Stimulated activated CD8-positive, alpha-beta memory T cell treated with anti-CD3 and anti-CD28 coated beads, Interleukin-4, amount 100 ng/mL, for 24 hours (primary cell): Measurements from ENCODE around the gene SLC34A1.
"Not testable (repeated sequence)": the region's sequence is repeated elsewhere in the genome, so short reads cannot be mapped to it uniquely, and the experiment has no call there.

ENCODE experiments used
- DNase-seq: peaks from one replicate; pipeline ENCODE4 v3.0.0-alpha.2; 2020; ENCODE audit warnings: low read depth

SLC34A1 gene

DNA sequence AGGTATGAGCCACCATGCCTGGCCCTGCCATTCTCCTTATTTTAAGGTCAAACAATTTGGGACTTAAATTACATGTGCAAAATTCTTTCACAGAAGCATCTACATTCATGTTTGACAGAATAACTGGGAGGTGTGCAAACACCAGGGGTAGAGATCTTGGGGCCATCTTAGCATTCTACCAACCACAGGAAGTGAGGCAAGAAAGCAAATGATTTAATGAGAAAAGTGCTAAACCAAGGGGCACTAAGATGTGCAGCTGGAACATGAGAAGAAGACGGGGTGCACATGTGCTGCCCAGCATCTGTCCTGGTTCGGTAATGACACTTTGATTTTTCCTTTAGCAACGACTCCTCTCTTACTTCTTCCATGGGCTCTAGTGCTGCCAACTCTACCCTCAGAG, 26.3 kb downstream of the SLC34A1 start:
- DNase-seq: no peak

DNA sequence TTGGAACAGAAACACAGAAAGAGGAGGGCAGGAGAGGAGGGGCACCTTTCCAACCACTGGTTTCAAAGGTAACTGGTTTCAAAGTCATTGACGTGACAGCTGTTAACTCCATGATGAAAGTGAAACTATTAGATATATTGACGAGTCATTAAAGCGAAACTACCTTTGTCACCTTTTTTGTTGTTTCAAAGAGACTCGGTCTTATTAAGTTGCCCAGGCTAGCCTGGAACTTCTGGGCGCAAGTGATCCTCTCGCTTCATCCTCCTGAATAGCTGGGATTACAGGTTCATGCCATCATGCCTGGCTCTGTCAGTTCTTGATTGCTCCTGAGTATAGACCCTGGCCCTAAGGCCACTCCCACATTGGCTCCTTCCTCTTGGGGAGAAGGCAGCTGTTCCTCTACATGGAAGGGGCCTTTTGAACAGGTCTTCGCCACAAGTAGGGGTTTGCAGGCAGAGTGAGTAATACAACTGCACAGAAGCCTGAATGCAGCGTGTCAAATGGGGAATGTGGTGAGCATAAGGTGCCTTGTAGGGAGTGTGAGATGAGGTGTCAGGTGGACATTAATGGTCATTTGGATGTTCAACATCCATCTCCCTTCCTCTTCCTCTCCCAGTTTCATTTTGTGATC, 28.5 kb downstream of the SLC34A1 start:
- no peak for DNase-seq

DNA sequence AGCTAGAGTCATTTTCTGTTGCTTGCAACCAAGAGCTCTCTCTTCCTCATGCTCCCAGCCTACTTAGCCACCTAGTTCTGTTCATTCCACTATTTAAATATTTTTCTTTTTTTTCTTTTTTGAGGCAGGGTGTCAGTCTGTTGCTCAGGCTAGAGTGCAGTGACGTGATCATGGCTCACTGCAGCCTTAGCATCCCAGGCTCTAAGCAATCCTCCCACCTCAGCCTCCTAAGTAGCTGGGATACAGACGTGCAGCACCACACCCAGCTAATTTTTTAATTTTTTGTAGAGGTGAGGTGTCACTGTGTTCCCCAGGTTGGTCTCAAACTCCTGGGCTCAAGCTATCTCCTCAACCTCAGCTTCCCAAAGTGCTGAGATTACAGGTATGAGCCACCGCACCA, 30.2 kb downstream of the SLC34A1 start:
- DNase-seq: no peak

- DNase-seq: not testable (repeated sequence)
Observed at GRCh38 chr5:177417081-177417480, 32.8 kb downstream of the SLC34A1 start.

- DNase-seq: no peak
Observed at GRCh38 chr5:177419046-177419445, 34.8 kb downstream of the SLC34A1 start.

- not testable (repeated sequence) for DNase-seq
Observed at GRCh38 chr5:177420472-177420871, 36.2 kb downstream of the SLC34A1 start.

- DNase-seq: no peak
Observed at GRCh38 chr5:177421062-177421798, 37.0 kb downstream of the SLC34A1 start.

- DNase-seq: no peak
Observed at GRCh38 chr5:177423671-177424070, 39.4 kb downstream of the SLC34A1 start.

DNA sequence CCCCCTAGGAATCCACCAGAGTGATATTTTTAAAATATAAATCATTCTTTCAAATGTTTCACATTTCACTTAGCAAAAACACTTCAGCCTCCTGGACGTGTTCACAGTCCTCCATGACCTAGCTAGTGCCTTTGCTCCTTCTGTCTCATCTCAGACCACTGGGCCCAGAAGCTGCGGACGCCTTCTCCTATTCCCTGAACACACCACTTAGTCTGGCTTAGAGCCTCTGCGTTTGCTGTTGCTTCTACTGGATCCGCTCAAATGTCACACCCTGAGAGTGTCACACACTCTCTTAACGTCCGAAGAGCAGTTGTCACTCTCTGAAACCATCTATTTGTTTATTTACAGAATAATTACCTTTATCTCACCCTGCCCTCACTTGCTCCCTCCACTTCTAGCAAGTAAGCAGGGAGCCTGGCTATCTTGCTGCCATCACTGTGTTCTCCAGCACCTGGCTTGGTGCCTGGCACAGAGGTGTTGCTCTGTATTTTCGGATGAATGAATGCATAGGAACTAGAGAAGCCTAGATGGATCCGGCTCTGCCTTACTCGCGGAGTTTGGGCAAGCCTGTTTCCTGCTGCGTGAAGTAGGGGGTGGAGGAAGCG, 41.1 kb downstream of the SLC34A1 start:
- DNase-seq: no peak

DNA sequence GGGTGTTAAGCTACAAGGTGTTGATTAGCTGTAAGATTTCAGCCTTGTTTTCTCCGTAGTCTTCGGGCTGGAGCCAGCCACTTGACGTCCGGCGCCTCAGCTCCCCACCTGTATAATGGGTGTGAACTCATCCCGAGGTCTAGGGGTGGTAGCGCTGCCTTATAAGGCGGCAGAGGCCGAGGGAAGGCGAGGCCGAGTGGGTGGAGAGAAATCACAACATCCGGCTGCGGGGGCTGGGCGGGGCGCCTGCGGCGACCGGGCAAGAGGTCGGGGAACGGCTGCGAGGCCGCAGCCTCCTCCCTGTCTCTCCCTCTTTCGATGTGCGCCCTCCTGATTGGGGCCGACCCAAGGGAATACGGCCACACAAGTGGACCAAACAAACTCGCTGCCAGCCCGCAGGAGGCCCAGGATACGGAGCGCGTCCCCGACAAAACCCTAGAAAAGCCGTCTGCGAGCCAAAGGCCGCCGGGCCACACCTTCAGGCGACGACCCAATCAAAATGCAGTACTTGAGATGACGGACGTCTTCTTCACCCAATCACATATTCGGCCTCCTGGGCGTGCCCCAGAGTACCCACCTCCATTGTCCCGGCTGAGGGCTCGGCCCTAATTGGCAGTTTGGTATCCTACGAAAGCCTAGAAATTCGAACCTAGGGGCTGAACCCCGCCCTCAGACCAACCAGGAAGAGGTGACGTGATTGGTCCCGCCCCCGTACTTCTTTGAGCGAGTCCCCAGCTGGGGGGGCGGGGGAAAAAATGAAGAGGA, 41.7 kb downstream of the SLC34A1 start:
- DNase-seq: peak; percentile 99

- no peak for DNase-seq
Observed at GRCh38 chr5:177426566-177427210, 42.5 kb downstream of the SLC34A1 start, which contains the start of gene GRK6. TSS of gene GRK6 (plus strand) at chr5:177426676. CDS start at chr5:177426846, 170 bp downstream.

- DNase-seq: no peak
Observed at GRCh38 chr5:177427211-177427822, 43.1 kb downstream of the SLC34A1 start.

DNA sequence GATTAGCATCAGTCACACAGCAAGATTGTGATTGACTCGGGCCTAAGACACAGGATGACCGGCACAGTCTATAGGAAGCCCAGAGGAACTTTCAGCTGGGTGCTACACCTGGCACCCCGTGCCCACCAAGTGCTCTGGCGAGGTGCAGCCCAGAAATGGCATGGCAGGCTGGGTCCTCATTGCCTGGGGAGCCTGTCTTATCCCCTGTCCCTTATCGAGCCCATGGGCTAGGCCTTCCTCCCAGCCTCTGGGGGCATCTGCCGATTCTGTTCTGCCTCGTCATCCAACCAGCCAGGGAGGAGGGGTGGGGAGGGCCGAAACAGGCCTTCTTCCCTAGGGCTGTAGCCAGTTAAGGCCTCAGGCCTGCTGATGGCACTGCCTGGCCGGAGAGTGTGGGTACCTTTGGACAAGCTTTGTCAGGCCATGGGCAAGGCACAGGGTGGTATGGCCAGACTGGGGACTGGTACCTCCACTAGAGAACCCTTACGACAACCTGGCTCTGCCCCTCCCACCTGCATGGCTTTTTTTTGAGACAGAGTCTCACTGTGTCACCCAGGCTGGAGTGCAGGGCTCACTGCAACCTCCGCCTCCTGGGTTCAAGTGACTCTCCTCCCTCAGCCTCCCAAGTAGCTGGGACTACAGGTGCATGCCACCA, 43.8 kb downstream of the SLC34A1 start:
- no peak for DNase-seq

DNA sequence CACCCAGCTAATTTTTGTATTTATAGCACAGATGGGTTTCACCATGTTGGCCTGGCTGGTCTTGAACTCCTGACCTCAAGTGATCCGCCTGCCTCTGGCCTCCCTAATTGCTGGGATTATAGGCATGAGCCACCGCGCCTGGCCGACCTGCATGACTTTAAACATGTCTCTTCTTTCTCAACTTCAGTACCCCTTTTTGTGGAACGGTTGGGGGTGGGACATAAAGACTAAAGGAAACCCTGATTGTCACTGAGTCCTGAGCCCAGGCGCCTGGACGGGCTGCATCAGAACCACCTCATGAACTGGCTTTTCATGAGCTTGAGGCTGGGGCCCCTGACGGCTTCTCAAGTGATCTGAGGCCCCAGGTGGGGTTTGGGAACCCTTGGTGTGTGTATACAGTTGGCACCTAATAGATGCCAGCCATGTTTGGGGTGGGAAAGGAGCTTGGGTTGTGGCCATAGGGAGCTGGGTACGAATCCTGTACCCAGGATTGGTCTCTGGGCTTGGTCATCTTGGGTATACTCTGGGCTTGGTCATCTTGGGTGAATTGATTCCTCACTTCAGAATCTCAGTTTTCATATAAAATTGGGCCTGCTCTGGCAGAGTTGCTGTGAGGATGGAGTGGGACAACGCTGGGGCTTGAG, 44.5 kb downstream of the SLC34A1 start:
- no peak for DNase-seq

- DNase-seq: peak; percentile 83
Observed at GRCh38 chr5:177429248-177430040, 45.2 kb downstream of the SLC34A1 start.

- DNase-seq: no peak
Observed at GRCh38 chr5:177430140-177430951, 46.1 kb downstream of the SLC34A1 start.

GRCh38 chr5:177430972-177431316, 46.7 kb downstream of the SLC34A1 start:
- no peak for DNase-seq

GRCh38 chr5:177431317-177432142, 47.3 kb downstream of the SLC34A1 start:
- peak; percentile 71 for DNase-seq
